WERI-Rb-1 (cell line): ENCODE results near the gene EYS.

Experiments
- DNase-seq: peaks from one replicate; pipeline ENCODE4 v3.0.0-alpha.2; 2020
- H3K27ac ChIP-seq: fragments of 250-450 bp; sonication (Bioruptor Pico); 2 replicates; pipeline ENCODE4 v1.5.1; 2020; ENCODE audit warnings: mild to moderate bottlenecking, moderate library complexity
- H3K27me3 ChIP-seq: fragments of 250-450 bp; sonication (Bioruptor Pico); 2 replicates; pipeline ENCODE4 v1.5.1; 2021; ENCODE audit warnings: mild to moderate bottlenecking, low read depth, moderate library complexity; ENCODE audit not compliant: insufficient read depth, severe bottlenecking
- H3K36me3 ChIP-seq: fragments of 250-450 bp; sonication (Bioruptor Pico); 2 replicates; pipeline ENCODE4 v1.5.1; 2020; ENCODE audit warnings: mild to moderate bottlenecking, moderate library complexity
- H3K4me3 ChIP-seq: 2 replicates; pipeline ENCODE4 v1.5.1; 2011; ENCODE audit warnings: low read depth, mild to moderate bottlenecking, control low read depth, low read length
- H3K9me3 ChIP-seq: fragments of 250-450 bp; sonication (Bioruptor Pico); 2 replicates; pipeline ENCODE4 v1.5.1; 2021; ENCODE audit warnings: mild to moderate bottlenecking, moderate library complexity; ENCODE audit not compliant: severe bottlenecking
- TF ChIP-seq, protein P1 (sequence below): IDR thresholded peaks from 2 replicates; pipeline ENCODE4 v1.5.1; 2011; ENCODE audit warnings: low read depth, mild to moderate bottlenecking, control low read depth, inconsistent platforms, low read length

The EYS gene

DNA sequence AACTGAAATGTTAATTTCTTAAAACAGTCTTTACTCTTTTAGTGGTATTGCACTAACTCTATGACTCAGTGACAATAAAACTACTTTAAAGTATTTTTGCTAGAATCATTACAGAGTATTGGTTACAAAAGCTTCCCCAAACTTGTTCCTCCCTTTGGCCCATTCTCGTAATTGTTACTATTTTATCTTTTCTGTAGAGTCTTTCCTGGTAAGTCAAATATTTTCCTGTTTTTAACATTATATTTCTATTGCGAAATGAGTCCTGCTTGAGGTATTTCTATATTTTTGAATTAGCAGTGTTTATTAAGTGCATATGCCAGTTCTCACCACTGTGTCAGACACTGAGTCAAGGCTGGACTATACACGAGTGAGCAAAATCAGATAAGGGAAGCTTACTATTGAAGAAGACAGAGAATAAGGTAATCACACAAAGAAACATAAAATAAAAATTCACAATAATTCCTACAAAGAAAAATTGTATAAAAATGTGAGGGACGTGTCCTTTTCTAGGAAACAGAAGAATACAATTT, 970.5 kb downstream of the EYS start:
- no peak overlapping the region for H3K27ac ChIP-seq
- TF ChIP-seq, protein P1, sequence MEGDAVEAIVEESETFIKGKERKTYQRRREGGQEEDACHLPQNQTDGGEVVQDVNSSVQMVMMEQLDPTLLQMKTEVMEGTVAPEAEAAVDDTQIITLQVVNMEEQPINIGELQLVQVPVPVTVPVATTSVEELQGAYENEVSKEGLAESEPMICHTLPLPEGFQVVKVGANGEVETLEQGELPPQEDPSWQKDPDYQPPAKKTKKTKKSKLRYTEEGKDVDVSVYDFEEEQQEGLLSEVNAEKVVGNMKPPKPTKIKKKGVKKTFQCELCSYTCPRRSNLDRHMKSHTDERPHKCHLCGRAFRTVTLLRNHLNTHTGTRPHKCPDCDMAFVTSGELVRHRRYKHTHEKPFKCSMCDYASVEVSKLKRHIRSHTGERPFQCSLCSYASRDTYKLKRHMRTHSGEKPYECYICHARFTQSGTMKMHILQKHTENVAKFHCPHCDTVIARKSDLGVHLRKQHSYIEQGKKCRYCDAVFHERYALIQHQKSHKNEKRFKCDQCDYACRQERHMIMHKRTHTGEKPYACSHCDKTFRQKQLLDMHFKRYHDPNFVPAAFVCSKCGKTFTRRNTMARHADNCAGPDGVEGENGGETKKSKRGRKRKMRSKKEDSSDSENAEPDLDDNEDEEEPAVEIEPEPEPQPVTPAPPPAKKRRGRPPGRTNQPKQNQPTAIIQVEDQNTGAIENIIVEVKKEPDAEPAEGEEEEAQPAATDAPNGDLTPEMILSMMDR, result no peak

GRCh38 chr6:64733433-64733832, 973.6 kb downstream of the EYS start:
- no peaks in the 10 kb centered on the region for H3K27me3 ChIP-seq
- TF ChIP-seq, protein P1, result no peak
- no peak overlapping the region for H3K27ac ChIP-seq
- no peak overlapping the region for H3K4me3 ChIP-seq
- no peaks in the 10 kb centered on the region for H3K9me3 ChIP-seq
- DNase-seq, result no peak
- H3K36me3 ChIP-seq, result no peaks in the 10 kb centered on the region

More for the DNA sequence above, 970.5 kb downstream of the EYS start:
- no peak overlapping the region for H3K4me3 ChIP-seq
- DNase-seq, result no peak
- no peaks in the 10 kb centered on the region for H3K36me3 ChIP-seq
- H3K9me3 ChIP-seq, result no peaks in the 10 kb centered on the region
- no peaks in the 10 kb centered on the region for H3K27me3 ChIP-seq

GRCh38 chr6:64732888-64733287, 974.1 kb downstream of the EYS start:
- Histone ChIP-seq H3K27ac (no peak overlapping the region), H3K4me3 (no peak overlapping the region), H3K9me3 (no peaks in the 10 kb centered on the region), H3K27me3 (no peaks in the 10 kb centered on the region), H3K36me3 (no peaks in the 10 kb centered on the region)
- DNase-seq, result no peak
- TF ChIP-seq, protein P1, result no peak; the same call in 1 of the 2 replicates

DNA sequence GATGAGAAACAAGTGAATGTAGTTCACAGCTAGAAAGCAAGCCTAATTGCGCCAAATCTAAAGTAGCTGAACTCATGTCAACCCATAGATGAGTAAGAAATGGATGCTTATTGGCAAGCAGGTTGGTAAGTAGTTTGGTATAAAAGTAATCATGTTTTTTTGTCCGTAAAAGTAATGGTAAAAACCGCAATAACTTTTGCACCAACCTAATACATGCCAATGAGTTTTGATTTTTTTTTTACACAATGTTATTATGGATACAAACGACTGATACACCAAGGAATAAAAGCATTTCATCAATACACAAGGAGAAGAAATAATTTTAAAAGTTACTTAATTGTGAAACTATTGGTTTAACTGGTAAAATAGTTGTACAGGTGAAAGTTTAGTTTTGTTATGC, 977.5 kb downstream of the EYS start:
- H3K27me3 ChIP-seq, result no peaks in the 10 kb centered on the region
- no peak overlapping the region for H3K4me3 ChIP-seq
- no peak overlapping the region for H3K27ac ChIP-seq
- TF ChIP-seq, protein P1, result no peak
- no peaks in the 10 kb centered on the region for H3K9me3 ChIP-seq
- H3K36me3 ChIP-seq, result no peaks in the 10 kb centered on the region
- DNase-seq, result no peak

- TF ChIP-seq, protein P1, result no peak
- DNase-seq, result no peak
- H3K36me3 ChIP-seq, result no peaks in the 10 kb centered on the region
- H3K4me3 ChIP-seq, result no peak overlapping the region
- H3K27ac ChIP-seq, result no peak overlapping the region
- no peaks in the 10 kb centered on the region for H3K27me3 ChIP-seq
- H3K9me3 ChIP-seq, result no peaks in the 10 kb centered on the region
Observed at GRCh38 chr6:64727075-64727474, 980.0 kb downstream of the EYS start.

DNA sequence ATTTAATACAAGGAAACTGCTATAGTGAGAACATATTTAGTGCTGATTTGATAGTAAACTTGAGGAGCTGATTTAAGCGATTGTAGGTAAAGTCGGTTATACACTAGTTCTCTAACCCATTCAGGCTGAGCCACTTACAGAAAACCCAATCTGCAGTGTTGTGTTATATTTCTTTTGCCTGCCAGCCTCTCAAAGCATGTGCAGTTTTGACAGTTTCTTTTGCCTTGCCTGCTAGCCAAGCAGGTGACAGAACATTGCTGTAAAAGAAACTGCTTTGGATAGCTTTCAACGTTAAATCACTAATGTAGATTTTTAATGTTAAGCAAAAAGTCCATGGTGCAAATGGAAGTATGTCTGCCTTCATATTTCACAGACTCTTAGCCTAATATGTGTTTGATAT, 982.9 kb downstream of the EYS start:
- no peak for DNase-seq
- TF ChIP-seq, protein P1, result no peak
- H3K27me3 ChIP-seq, result no peaks in the 10 kb centered on the region
- H3K4me3 ChIP-seq, result no peak overlapping the region
- H3K9me3 ChIP-seq, result no peaks in the 10 kb centered on the region
- H3K27ac ChIP-seq, result no peak overlapping the region
- no peaks in the 10 kb centered on the region for H3K36me3 ChIP-seq
